Endothelial cell of umbilical vein (primary cell): ENCODE measurements around the gene GAB1.

Source experiments
- CTCF ChIP-seq, 2 donors: IDR thresholded peaks; 1 replicate in 1 of 2; 2 replicates in 1 of 2; pipeline ENCODE4 v1.5.1; 2011; ENCODE audit warnings: low read length in 2 of 2, mild to moderate bottlenecking in 2 of 2, moderate library complexity in 2 of 2, control low read depth in 1 of 2, inconsistent platforms in 1 of 2, low read depth in 1 of 2; ENCODE audit not compliant: insufficient read depth in 1 of 2; ENCODE audit errors: extremely low read depth in 1 of 2
- EZH2 ChIP-seq: IDR thresholded peaks from 2 replicates; pipeline ENCODE4 v1.6.1; 2012; ENCODE audit warnings: borderline replicate concordance, low read depth, mild to moderate bottlenecking, moderate library complexity, low read length, inconsistent platforms; ENCODE audit not compliant: severe bottlenecking
- FOS ChIP-seq: IDR thresholded peaks from 2 replicates; pipeline ENCODE4 v1.6.1; 2011; ENCODE audit warnings: mild to moderate bottlenecking, low read length, moderate library complexity, borderline replicate concordance; ENCODE audit not compliant: insufficient read depth
- JUN ChIP-seq: IDR thresholded peaks from 2 replicates; pipeline ENCODE4 v1.6.1; 2011; ENCODE audit warnings: borderline replicate concordance, low read depth; ENCODE audit not compliant: insufficient read length, insufficient read depth
- MAX ChIP-seq: IDR thresholded peaks from 2 replicates; pipeline ENCODE4 v1.6.1; 2011; ENCODE audit not compliant: insufficient read depth, insufficient read length
- MYC ChIP-seq: IDR thresholded peaks from one replicate; pipeline ENCODE4 v1.6.1; 2011; ENCODE audit warnings: mild to moderate bottlenecking, low read depth, low read length
- POLR2A ChIP-seq: IDR thresholded peaks from 2 replicates; pipeline ENCODE4 v1.6.1; 2012; ENCODE audit warnings: low read depth, mild to moderate bottlenecking, control low read depth, low read length

DNA sequence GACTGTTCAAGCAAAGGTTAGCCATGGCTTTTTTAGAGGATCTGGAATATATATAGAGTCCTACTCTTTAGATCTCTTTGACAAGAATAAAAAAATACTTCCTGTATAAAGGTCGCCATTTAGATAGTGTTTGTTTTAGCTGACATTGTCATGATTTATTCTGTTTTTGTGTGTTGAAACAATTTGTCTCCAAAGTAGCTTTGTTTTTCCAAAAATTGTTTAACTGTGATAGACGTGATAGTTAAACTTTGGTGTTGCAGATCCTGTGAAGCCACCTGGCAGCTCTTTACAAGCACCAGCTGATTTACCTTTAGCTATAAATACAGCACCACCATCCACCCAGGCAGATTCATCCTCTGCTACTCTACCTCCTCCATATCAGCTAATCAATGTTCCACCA, 96.6 kb downstream of the GAB1 start:
- no peak for TF ChIP-seq CTCF (IDR thresholded peaks at IDR 0.05; ENCODE audit: extremely low read depth in 1 of 2, insufficient read depth in 1 of 2, low read depth in 1 of 2, low read length in 2 of 2)
- TF ChIP-seq MAX, result no peak
- no peak for TF ChIP-seq FOS
- no peak for TF ChIP-seq POLR2A
- no peak for TF ChIP-seq EZH2
- TF ChIP-seq MYC, result no peak
- no peak for TF ChIP-seq JUN
